ENCODE data around the gene DDAH2. TPM values are rescaled to one million over a fixed set of nuclear protein-coding genes. Genes with fewer than 3 reads are reported as not detected.

Gene DDAH2
- total RNA-seq, 1 donor from 2014 or later: 145 TPM

DNA sequence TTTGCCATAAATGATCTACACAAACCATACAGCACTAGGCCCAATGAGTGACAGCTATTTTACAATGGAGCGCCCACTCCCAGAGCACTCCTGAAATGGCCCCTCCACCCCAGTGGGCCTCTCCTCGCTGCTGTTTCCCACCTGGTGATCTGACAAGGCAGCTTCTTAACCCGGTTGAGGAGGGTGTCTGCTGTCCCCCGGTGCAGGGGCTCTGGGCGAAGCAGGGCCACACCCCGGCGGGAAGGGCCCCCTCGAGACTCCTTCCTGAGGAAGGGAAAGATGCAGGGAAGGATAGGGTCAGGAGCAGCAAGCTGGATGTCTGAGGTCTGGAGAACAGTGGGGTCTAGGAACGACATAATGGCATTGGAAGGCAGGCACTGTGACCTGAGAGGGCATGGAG, 36.2 kb downstream of the DDAH2 start:
- H3K4me3 Mint-ChIP-seq (ENCODE audit: unreplicated experiment): no peak overlapping the region
- TF ChIP-seq, protein P1, sequence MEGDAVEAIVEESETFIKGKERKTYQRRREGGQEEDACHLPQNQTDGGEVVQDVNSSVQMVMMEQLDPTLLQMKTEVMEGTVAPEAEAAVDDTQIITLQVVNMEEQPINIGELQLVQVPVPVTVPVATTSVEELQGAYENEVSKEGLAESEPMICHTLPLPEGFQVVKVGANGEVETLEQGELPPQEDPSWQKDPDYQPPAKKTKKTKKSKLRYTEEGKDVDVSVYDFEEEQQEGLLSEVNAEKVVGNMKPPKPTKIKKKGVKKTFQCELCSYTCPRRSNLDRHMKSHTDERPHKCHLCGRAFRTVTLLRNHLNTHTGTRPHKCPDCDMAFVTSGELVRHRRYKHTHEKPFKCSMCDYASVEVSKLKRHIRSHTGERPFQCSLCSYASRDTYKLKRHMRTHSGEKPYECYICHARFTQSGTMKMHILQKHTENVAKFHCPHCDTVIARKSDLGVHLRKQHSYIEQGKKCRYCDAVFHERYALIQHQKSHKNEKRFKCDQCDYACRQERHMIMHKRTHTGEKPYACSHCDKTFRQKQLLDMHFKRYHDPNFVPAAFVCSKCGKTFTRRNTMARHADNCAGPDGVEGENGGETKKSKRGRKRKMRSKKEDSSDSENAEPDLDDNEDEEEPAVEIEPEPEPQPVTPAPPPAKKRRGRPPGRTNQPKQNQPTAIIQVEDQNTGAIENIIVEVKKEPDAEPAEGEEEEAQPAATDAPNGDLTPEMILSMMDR (IDR thresholded peaks at IDR 0.05; ENCODE audit: unreplicated experiment): no peak
- H3K27ac Mint-ChIP-seq (ENCODE audit: unreplicated experiment): no peak overlapping the region
- H3K36me3 Mint-ChIP-seq (ENCODE audit: low read depth, unreplicated experiment): peaks cover 16% of the 10 kb centered on the region
- no peak for DNase-seq (ENCODE audit: low spot score)
- H3K27me3 Mint-ChIP-seq (ENCODE audit: unreplicated experiment): peaks cover 3% of the 10 kb centered on the region
- H3K4me1 Mint-ChIP-seq (ENCODE audit: unreplicated experiment): peaks cover 26% of the 10 kb centered on the region
- H3K9me3 Mint-ChIP-seq (ENCODE audit: unreplicated experiment): no peaks in the 10 kb centered on the region

DNA sequence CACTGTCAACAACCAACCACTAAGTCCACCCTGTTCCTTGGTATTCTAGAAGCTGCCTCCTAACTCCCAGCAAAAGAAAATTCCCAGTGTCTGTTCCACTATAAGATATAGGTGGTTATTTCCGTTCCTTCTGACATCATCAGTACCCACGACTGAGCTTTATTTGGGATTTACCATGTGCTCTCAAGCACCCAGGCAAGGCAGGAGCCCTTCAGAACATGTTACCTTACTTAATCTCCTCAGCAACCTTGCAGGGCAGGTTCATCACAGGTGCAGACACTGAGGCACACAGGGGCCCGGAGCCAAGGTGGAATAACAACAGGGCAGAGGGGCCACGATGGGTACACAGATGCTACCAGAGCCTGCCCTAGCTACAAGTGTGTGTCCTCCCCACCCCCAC, 36.7 kb downstream of the DDAH2 start:
- H3K9me3 Mint-ChIP-seq (ENCODE audit: unreplicated experiment): no peaks in the 10 kb centered on the region
- peaks cover 4% of the 10 kb centered on the region for H3K27me3 Mint-ChIP-seq (ENCODE audit: unreplicated experiment)
- no peak overlapping the region for H3K27ac Mint-ChIP-seq (ENCODE audit: unreplicated experiment)
- no peak overlapping the region for H3K4me3 Mint-ChIP-seq (ENCODE audit: unreplicated experiment)
- TF ChIP-seq, protein P1 (IDR thresholded peaks at IDR 0.05; ENCODE audit: unreplicated experiment): no peak
- no peak for DNase-seq (ENCODE audit: low spot score)
- H3K4me1 Mint-ChIP-seq (ENCODE audit: unreplicated experiment): peaks cover 21% of the 10 kb centered on the region
- peaks cover 16% of the 10 kb centered on the region for H3K36me3 Mint-ChIP-seq (ENCODE audit: low read depth, unreplicated experiment)

DNA sequence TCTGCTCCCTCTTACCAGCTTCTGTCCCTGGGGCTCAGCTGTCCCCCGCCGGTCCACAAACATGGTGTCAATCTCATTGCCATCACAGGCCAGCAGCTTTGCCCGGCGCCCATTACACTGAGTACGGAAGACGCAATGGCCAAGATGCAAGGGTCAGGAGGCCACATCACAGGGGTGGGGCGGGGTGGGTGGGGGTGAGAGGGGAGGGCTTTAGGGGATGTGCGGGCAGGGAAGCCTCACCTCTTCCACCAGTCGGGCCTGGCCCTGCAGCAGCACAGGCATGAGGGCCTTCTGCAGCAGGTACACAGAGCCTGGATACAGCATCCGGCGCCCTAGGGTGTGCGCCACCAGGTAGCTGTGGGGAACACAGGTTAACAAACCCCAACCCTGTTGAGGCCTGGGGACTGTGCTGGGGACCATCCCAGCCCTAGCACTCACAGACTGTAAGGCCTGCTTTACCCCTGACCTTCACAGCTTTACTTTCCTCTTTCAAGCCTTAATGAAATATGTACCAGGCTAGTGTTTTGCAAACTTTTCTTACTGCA, 37.5 kb downstream of the DDAH2 start:
- no peak for DNase-seq (ENCODE audit: low spot score)
- peaks cover 15% of the 10 kb centered on the region for H3K4me1 Mint-ChIP-seq (ENCODE audit: unreplicated experiment)
- H3K27me3 Mint-ChIP-seq (ENCODE audit: unreplicated experiment): peaks cover 6% of the 10 kb centered on the region
- TF ChIP-seq, protein P1 (IDR thresholded peaks at IDR 0.05; ENCODE audit: unreplicated experiment): no peak
- no peak overlapping the region for H3K4me3 Mint-ChIP-seq (ENCODE audit: unreplicated experiment)
- no peak overlapping the region for H3K27ac Mint-ChIP-seq (ENCODE audit: unreplicated experiment)
- no peaks in the 10 kb centered on the region for H3K9me3 Mint-ChIP-seq (ENCODE audit: unreplicated experiment)
- H3K36me3 Mint-ChIP-seq (ENCODE audit: low read depth, unreplicated experiment): peaks cover 16% of the 10 kb centered on the region

DNA sequence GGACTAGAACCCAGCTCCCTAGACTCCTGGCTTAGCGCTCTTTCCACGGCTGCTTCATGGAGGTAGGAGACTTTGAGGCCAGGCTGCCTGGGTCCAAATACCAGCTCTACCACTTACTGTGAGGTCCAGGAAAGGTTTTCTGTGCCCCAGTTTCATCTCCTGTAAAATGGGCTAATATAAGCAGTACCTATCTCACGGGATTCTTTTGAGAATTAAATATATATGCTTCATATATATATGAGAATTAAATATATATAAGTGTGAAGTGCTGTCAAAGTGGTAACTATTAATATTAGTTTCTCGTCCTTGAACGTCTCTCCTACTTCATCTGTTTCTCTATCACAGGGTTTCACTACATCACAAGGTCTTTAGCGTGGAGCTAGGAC, 38.0 kb downstream of the DDAH2 start:
- no peaks in the 10 kb centered on the region for H3K9me3 Mint-ChIP-seq (ENCODE audit: unreplicated experiment)
- H3K4me1 Mint-ChIP-seq (ENCODE audit: unreplicated experiment): peaks cover 15% of the 10 kb centered on the region
- peaks cover 6% of the 10 kb centered on the region for H3K27me3 Mint-ChIP-seq (ENCODE audit: unreplicated experiment)
- DNase-seq (ENCODE audit: low spot score): no peak
- no peak overlapping the region for H3K4me3 Mint-ChIP-seq (ENCODE audit: unreplicated experiment)
- H3K27ac Mint-ChIP-seq (ENCODE audit: unreplicated experiment): no peak overlapping the region
- peaks cover 21% of the 10 kb centered on the region for H3K36me3 Mint-ChIP-seq (ENCODE audit: low read depth, unreplicated experiment)
- TF ChIP-seq, protein P1 (IDR thresholded peaks at IDR 0.05; ENCODE audit: unreplicated experiment): no peak

DNA sequence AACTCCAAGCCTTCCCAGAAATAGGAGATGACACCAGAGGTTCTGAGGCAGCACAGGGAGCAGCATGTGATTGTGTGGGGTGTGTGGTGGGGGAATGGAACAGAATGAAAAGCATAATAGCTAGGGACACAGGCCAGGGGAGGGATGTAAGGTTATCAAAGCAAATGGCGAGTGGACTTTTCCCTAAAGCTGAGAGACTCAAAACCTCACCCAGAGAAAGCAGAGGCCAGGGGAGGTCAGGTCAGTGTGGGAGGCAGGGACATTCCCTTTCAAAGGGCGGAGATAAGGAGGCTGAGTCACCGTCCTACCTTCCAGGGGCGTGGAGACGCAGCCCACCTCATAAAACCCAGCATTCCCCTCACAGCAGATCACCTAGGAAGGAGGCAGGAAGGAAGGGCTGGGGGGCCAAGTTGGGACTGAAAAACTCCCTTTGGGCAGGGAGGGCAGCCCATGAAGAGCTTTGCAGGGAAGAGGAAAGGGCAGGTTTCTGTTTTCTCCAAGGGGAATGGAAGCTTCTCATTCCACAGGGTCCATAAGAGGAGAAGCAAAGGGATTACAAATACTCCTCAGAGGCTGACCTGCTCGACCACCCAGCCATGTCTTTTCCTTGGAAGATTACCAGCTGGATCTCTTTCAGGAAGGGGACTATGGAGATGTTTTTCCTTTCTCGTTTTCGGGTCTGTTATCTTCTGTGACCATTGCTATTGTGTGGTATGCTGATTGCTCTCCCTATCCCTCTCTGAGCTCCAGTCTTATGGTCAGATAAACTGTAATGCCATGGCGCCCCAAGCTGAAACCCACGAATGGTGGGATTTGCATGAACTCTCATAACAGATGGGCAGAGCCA, 38.6 kb downstream of the DDAH2 start:
- Mint-ChIP-seq H3K9me3 (ENCODE audit: unreplicated experiment) (no peaks in the 10 kb centered on the region), H3K4me3 (ENCODE audit: unreplicated experiment) (peak overlapping the region; percentile 73), H3K27me3 (ENCODE audit: unreplicated experiment) (peaks cover 6% of the 10 kb centered on the region), H3K36me3 (ENCODE audit: low read depth, unreplicated experiment) (peaks cover 22% of the 10 kb centered on the region), H3K4me1 (ENCODE audit: unreplicated experiment) (peaks cover 15% of the 10 kb centered on the region), H3K27ac (ENCODE audit: unreplicated experiment) (peak overlapping the region; percentile 76)
- no peak for DNase-seq (ENCODE audit: low spot score)
- TF ChIP-seq, protein P1 (IDR thresholded peaks at IDR 0.05; ENCODE audit: unreplicated experiment): no peak
